K562 (cell line): Measurements from ENCODE around the gene CARM1. TPM values are rescaled to one million over a fixed set of nuclear protein-coding genes. Genes with fewer than 3 reads are reported as not detected.

ENCODE experiments used
- ATF1 ChIP-seq, 2 experiments: fragments of 450-650 bp in 1 of 2; IDR thresholded peaks; 2 replicates each; pipeline ENCODE4 v1.6.1; 2016; ENCODE audit warnings: missing compliant biosample characterization in 1 of 2, missing genetic modification characterization in 1 of 2
- ATF7 ChIP-seq: fragments of 450-650 bp; IDR thresholded peaks from 2 replicates; pipeline ENCODE4 v1.7.1; 2014; ENCODE audit warnings: mild to moderate bottlenecking, moderate library complexity
- CTBP1 ChIP-seq: fragments of 450-650 bp; IDR thresholded peaks from 2 replicates; pipeline ENCODE4 v1.6.1; 2016; ENCODE audit warnings: borderline replicate concordance
- CXXC5 ChIP-seq: fragments of 250-450 bp; sonication (Bioruptor Pico); IDR thresholded peaks from 2 replicates; pipeline ENCODE4 v1.8.0; 2022; ENCODE audit warnings: inconsistent platforms, mild to moderate bottlenecking, moderate library complexity
- ETS2 ChIP-seq: IDR thresholded peaks from 2 replicates; pipeline ENCODE4 v1.6.1; 2016; ENCODE audit warnings: borderline replicate concordance, missing genetic modification characterization, mild to moderate bottlenecking, moderate library complexity, missing compliant biosample characterization; ENCODE audit not compliant: poor library complexity, severe bottlenecking
- FIP1L1 ChIP-seq: fragments of 200-400 bp; formaldehyde crosslinking; IDR thresholded peaks from 2 replicates; pipeline ENCODE4 v1.6.1; 2018; ENCODE audit warnings: mild to moderate bottlenecking, low read depth, low read length; ENCODE audit not compliant: poor library complexity, severe bottlenecking
- HMG20A ChIP-seq: fragments of 450-650 bp; formaldehyde crosslinking; conservative IDR thresholded peaks from 2 replicates; pipeline ENCODE4 v1.4.0; 2020; ENCODE audit warnings: mild to moderate bottlenecking, mixed read lengths
- HMGN3 ChIP-seq: IDR thresholded peaks from 2 replicates; pipeline ENCODE4 v1.6.1; 2011; ENCODE audit warnings: borderline replicate concordance, low read depth, mild to moderate bottlenecking, mixed read lengths, low read length; ENCODE audit not compliant: insufficient read length; ENCODE audit errors: extremely low read depth
- IFI16 ChIP-seq: fragments of 250-450 bp; sonication (Bioruptor Pico); IDR thresholded peaks from 2 replicates; pipeline ENCODE4 v2.1.2; 2022; ENCODE audit warnings: mild to moderate bottlenecking, inconsistent platforms
- KAT8 ChIP-seq: fragments of 450-650 bp; IDR thresholded peaks from 2 replicates; pipeline ENCODE4 v1.6.1; 2016; ENCODE audit warnings: low read depth, mild to moderate bottlenecking
- KLF6 ChIP-seq: fragments of 250-450 bp; sonication (Bioruptor Pico); IDR thresholded peaks from 2 replicates; pipeline ENCODE4 v1.4.0; 2020; ENCODE audit warnings: mild to moderate bottlenecking, moderate library complexity, borderline replicate concordance
- MAFF ChIP-seq: IDR thresholded peaks from 2 replicates; pipeline ENCODE4 v1.6.1; 2012; ENCODE audit warnings: low read length, improper control_type of control experiment
- MEF2D ChIP-seq: conservative IDR thresholded peaks from 2 replicates; pipeline ENCODE4 v1.6.1; 2016; ENCODE audit warnings: low read depth, missing genetic modification characterization, missing compliant biosample characterization
- NCOA1 ChIP-seq: fragments of 450-650 bp; IDR thresholded peaks from 2 replicates; pipeline ENCODE4 v1.6.1; 2016; ENCODE audit warnings: low read depth
- NFXL1 ChIP-seq: fragments of 450-650 bp; formaldehyde crosslinking; IDR thresholded peaks from 2 replicates; pipeline ENCODE4 v1.4.0; 2021; ENCODE audit warnings: mild to moderate bottlenecking
- NFYB ChIP-seq: IDR thresholded peaks from 2 replicates; pipeline ENCODE4 v1.6.1; 2011; ENCODE audit warnings: mild to moderate bottlenecking, moderate library complexity; ENCODE audit not compliant: insufficient read length; ENCODE audit errors: extremely low read depth
- PHF21A ChIP-seq: fragments of 450-650 bp; IDR thresholded peaks from 2 replicates; pipeline ENCODE4 v1.6.1; 2017; ENCODE audit warnings: low read depth, borderline replicate concordance
- POLR2G ChIP-seq: fragments of 200-400 bp; formaldehyde crosslinking; IDR thresholded peaks from 2 replicates; pipeline ENCODE4 v1.6.1; 2017; ENCODE audit warnings: low read depth, mild to moderate bottlenecking, antibody characterized with exemption, low read length, moderate library complexity
- RAD51 ChIP-seq: fragments of 450-650 bp; IDR thresholded peaks from 2 replicates; pipeline ENCODE4 v1.7.1; 2016; ENCODE audit warnings: low read depth, mild to moderate bottlenecking, borderline replicate concordance
- RHOXF2B ChIP-seq: fragments of 250-450 bp; sonication (Bioruptor Pico); conservative IDR thresholded peaks from 2 replicates; pipeline ENCODE4 v1.5.1; 2021
- SMARCA5 ChIP-seq: fragments of 450-650 bp; IDR thresholded peaks from 2 replicates; pipeline ENCODE4 v1.6.1; 2016
- SMARCC2 ChIP-seq: fragments of 450-650 bp; IDR thresholded peaks from 2 replicates; pipeline ENCODE4 v1.6.1; 2017; ENCODE audit warnings: antibody characterized with exemption, moderate library complexity, mild to moderate bottlenecking, low read depth
- U2AF1 ChIP-seq: fragments of 200-400 bp; formaldehyde crosslinking; optimal IDR thresholded peaks from 2 replicates; pipeline ENCODE3; 2017; ENCODE audit warnings: mild to moderate bottlenecking, low read depth, low read length, moderate library complexity
- ZBED1 ChIP-seq: IDR thresholded peaks from 2 replicates; pipeline ENCODE4 v1.6.1; 2014
- ZBTB8A ChIP-seq: fragments of 450-650 bp; IDR thresholded peaks from 2 replicates; pipeline ENCODE4 v1.6.1; 2018; ENCODE audit warnings: mild to moderate bottlenecking, moderate library complexity; ENCODE audit not compliant: partially characterized antibody
- ZC3H8 ChIP-seq: fragments of 450-650 bp; IDR thresholded peaks from 2 replicates; pipeline ENCODE4 v1.6.1; 2017
- ZNF224 ChIP-seq: sonication (generic); formaldehyde crosslinking; IDR thresholded peaks from 2 replicates; pipeline ENCODE4 v1.8.0; 2022; ENCODE audit warnings: mild to moderate bottlenecking, missing genetic modification reagents
- ZNF431 ChIP-seq: sonication (generic); formaldehyde crosslinking; IDR thresholded peaks from 2 replicates; pipeline ENCODE4 v1.8.0; 2022; ENCODE audit warnings: mild to moderate bottlenecking, missing genetic modification reagents
- ZNF778 ChIP-seq: fragments of 450-650 bp; formaldehyde crosslinking; IDR thresholded peaks from 2 replicates; pipeline ENCODE4 v1.4.0; 2020; ENCODE audit warnings: mild to moderate bottlenecking, moderate library complexity
- polyA plus RNA-seq, 8 experiments: library from polyadenylated mRNA; depleted of rRNA in 4 of 8; stranded (reverse) in 5 of 8; unstranded in 3 of 8; fragments of >200 nt; fragmentation: Nextera tagmentation in 2 of 8; fragmentation: Illumina TruSeq in 1 of 8; extraction: Ambion mirVana in 2 of 8; extraction: Trizol in 1 of 8; gene quantifications; 2 replicates each; pipeline versions ENCODE4 v1.2.1 to v1.2.3, GENCODE V29; 2011 to 2014; ENCODE audit warnings: inconsistent platforms in 1 of 8, missing spikeins in 1 of 8
- total RNA-seq, 7 experiments: library from RNA; depleted of rRNA in 6 of 7; stranded (reverse); fragments of >200 nt in 6 of 7; fragmentation: Illumina TruSeq in 2 of 7; extraction: Trizol in 2 of 7; gene quantifications; 2 replicates each; pipeline versions ENCODE4 v1.2.1 to v1.2.3, GENCODE V29; 2011 to 2021; ENCODE audit warnings: low replicate concordance in 1 of 7
- TF ChIP-seq, protein P1 (sequence below): sonication (generic); formaldehyde crosslinking; IDR thresholded peaks from 2 replicates; pipeline ENCODE4 v1.5.0; 2020; ENCODE audit warnings: missing genetic modification reagents
- TF ChIP-seq, protein P2 (sequence below): sonication (generic); formaldehyde crosslinking; IDR thresholded peaks from 2 replicates; pipeline ENCODE4 v1.9.0; 2022; ENCODE audit warnings: mild to moderate bottlenecking, missing genetic modification reagents
- TF ChIP-seq, protein P3 (sequence below): fragments of 250-450 bp; sonication (Bioruptor Pico); IDR thresholded peaks from 2 replicates; pipeline ENCODE4 v1.8.0; 2021; ENCODE audit warnings: moderate library complexity, mild to moderate bottlenecking, inconsistent platforms

Gene CARM1
- total and polyA plus RNA-seq, 9 of the 15 experiments (the other 6 are each of a cell fraction or from before 2014, with no cell fraction given) = 0.36 to 86.0 (median 29.7) TPM

DNA sequence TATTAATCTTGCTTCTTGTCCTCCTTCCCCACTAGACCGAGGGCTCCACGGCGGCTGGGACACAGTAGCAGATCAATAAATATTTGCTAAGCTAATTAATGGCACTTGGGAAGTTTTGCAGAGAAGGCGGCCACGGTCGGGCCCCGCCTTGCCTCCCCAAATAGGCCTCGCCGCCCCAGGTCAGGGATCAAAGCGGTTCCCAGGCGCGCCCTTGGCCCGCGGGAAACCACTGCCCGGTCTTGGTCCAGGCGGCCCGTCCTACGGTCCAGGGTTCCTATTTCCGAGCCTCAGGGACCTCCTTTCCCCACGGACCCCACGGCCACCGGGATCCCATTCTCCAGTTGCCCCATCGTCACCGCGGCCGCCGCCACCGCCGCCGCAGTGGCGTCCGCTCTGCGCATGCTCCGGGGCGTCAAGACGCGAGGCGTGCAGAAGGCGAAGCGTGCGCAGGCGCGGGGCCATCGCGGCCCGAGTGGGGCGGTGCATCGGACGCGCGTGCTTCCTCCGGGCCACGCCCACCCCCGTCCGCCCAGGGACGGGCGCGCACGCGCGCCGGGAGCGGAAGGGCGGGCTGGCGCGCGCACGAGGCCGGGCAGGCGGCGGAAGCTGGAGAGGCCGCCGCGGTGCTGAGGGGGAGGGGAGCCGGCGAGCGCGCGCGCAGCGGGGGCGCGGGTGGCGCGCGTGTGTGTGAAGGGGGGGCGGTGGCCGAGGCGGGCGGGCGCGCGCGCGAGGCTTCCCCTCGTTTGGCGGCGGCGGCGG is 89.1 kb downstream of the CARM1 start, which contains the start of gene SMARCA4 (continued):
- TF ChIP-seq NCOA1 = no peak
- no peak for TF ChIP-seq RAD51
- TF ChIP-seq NFXL1 (CRISPR knock-in tag) = no peak
- TF ChIP-seq, protein P1, sequence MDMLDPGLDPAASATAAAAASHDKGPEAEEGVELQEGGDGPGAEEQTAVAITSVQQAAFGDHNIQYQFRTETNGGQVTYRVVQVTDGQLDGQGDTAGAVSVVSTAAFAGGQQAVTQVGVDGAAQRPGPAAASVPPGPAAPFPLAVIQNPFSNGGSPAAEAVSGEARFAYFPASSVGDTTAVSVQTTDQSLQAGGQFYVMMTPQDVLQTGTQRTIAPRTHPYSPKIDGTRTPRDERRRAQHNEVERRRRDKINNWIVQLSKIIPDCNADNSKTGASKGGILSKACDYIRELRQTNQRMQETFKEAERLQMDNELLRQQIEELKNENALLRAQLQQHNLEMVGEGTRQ = no peak
- TF ChIP-seq U2AF1 = no peak
- TF ChIP-seq RHOXF2B (CRISPR knock-in tag) = no peak
- TF ChIP-seq HMGN3 = peak; percentile 88
- TF ChIP-seq CXXC5 (CRISPR knock-in tag) = peak; percentile 92
- TF ChIP-seq, protein P2, sequence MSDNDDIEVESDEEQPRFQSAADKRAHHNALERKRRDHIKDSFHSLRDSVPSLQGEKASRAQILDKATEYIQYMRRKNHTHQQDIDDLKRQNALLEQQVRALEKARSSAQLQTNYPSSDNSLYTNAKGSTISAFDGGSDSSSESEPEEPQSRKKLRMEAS (CRISPR knock-in tag) = peak; percentile 91
- no peak for TF ChIP-seq MEF2D (tag)
- TF ChIP-seq ZC3H8 = no peak
- no peak for TF ChIP-seq ZBED1
- TF ChIP-seq HMG20A (CRISPR knock-in tag) = no peak
- TF ChIP-seq ATF1 (CRISPR knock-in tag; IDR thresholded peaks at IDR 0.05) = peak; percentile 35; the same call in 1 of the 2 replicates
- peak; percentile 75 for TF ChIP-seq ATF1 (tag; IDR thresholded peaks at IDR 0.05)
- no peak for TF ChIP-seq NFYB
- no peak for TF ChIP-seq KLF6 (CRISPR knock-in tag)
- TF ChIP-seq ZBTB8A = no peak
- no peak for TF ChIP-seq KAT8
- TF ChIP-seq SMARCC2 = peak; percentile 19; the same call in 1 of the 2 replicates
- no peak for TF ChIP-seq MAFF
- no peak for TF ChIP-seq ZNF224
- no peak for TF ChIP-seq IFI16 (CRISPR knock-in tag)
- TF ChIP-seq PHF21A = no peak
- peak; percentile 93 for TF ChIP-seq CTBP1
- peak; percentile 85 for TF ChIP-seq ATF7
- TF ChIP-seq ZNF778 = no peak
- no peak for TF ChIP-seq SMARCA5
- no peak; the same call in 1 of the 2 replicates for TF ChIP-seq ZNF431 (CRISPR knock-in tag)
- peak; percentile 82 for TF ChIP-seq FIP1L1
- TF ChIP-seq POLR2G = peak; percentile 93
- TF ChIP-seq ETS2 (tag) = no peak
- TF ChIP-seq, protein P3, sequence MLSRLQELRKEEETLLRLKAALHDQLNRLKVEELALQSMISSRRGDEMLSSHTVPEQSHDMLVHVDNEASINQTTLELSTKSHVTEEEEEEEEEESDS = no peak
